HepG2 (cell line): ENCODE data around the gene TNFAIP8L3.

ENCODE experiments used
- ELF1 ChIP-seq: sonication (generic); formaldehyde crosslinking; IDR thresholded peaks from 2 replicates; pipeline ENCODE4 v1.4.0; 2020; ENCODE audit warnings: missing genetic modification reagents
- EZH2 ChIP-seq: conservative IDR thresholded peaks from 2 replicates; pipeline ENCODE4 v1.6.1; 2012; ENCODE audit warnings: mild to moderate bottlenecking, low read depth, low read length, moderate library complexity
- TAF1 ChIP-seq: sonication (generic); formaldehyde crosslinking; IDR thresholded peaks from 2 replicates; pipeline ENCODE4 v1.4.0; 2020; ENCODE audit warnings: missing genetic modification reagents
- ZNF136 ChIP-seq: sonication (generic); formaldehyde crosslinking; IDR thresholded peaks from 2 replicates; pipeline ENCODE4 v1.8.1; 2022; ENCODE audit warnings: low read depth, mild to moderate bottlenecking, moderate library complexity, missing genetic modification reagents
- ZNF788 ChIP-seq: sonication (generic); formaldehyde crosslinking; IDR thresholded peaks from 2 replicates; pipeline ENCODE4 v1.5.0; 2020; ENCODE audit warnings: mild to moderate bottlenecking, missing genetic modification reagents, borderline replicate concordance
- TF ChIP-seq, protein P1 (sequence below): sonication (generic); formaldehyde crosslinking; IDR thresholded peaks from 2 replicates; pipeline ENCODE4 v1.5.0; 2020; ENCODE audit warnings: mild to moderate bottlenecking, missing genetic modification reagents, moderate library complexity

GRCh38 chr15:51067510-51067909 is 27.2 kb downstream of the TNFAIP8L3 start:
- TF ChIP-seq ELF1 (CRISPR knock-in tag) (no peak), ZNF136 (CRISPR knock-in tag) (no peak), TAF1 (CRISPR knock-in tag) (no peak), ZNF788 (no peak), EZH2 (no peak)
- TF ChIP-seq, protein P1, sequence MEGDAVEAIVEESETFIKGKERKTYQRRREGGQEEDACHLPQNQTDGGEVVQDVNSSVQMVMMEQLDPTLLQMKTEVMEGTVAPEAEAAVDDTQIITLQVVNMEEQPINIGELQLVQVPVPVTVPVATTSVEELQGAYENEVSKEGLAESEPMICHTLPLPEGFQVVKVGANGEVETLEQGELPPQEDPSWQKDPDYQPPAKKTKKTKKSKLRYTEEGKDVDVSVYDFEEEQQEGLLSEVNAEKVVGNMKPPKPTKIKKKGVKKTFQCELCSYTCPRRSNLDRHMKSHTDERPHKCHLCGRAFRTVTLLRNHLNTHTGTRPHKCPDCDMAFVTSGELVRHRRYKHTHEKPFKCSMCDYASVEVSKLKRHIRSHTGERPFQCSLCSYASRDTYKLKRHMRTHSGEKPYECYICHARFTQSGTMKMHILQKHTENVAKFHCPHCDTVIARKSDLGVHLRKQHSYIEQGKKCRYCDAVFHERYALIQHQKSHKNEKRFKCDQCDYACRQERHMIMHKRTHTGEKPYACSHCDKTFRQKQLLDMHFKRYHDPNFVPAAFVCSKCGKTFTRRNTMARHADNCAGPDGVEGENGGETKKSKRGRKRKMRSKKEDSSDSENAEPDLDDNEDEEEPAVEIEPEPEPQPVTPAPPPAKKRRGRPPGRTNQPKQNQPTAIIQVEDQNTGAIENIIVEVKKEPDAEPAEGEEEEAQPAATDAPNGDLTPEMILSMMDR (CRISPR knock-in tag): no peak
